Measurements from ENCODE around the gene HK1. TPM values are rescaled to one million over a fixed set of nuclear protein-coding genes. Genes with fewer than 3 reads are reported as not detected.

Gene HK1
- total and polyA plus RNA-seq, 2 of the 4 experiments (the other 2 are of a cell fraction) = 53.7 to 90.5 TPM

- dilution Hi-C loops (cut with HindIII; ENCODE audit: low sequenced_read_pairs, unreplicated experiment) = no loop called here
- TF ChIP-seq RCOR1 (IDR thresholded peaks at IDR 0.05; ENCODE audit: insufficient replicate concordance, low read length) (no peak), RAD21 (IDR thresholded peaks at IDR 0.05; ENCODE audit: low read length) (no peak), POLR2A (IDR thresholded peaks at IDR 0.05; ENCODE audit: low read depth, low read length) (no peak), CHD1 (IDR thresholded peaks at IDR 0.05; ENCODE audit: low read depth, low read length) (no peak), CEBPB (IDR thresholded peaks at IDR 0.05; ENCODE audit: low read depth, low read length) (no peak), MAZ (IDR thresholded peaks at IDR 0.05; ENCODE audit: borderline replicate concordance, low read depth, low read length) (no peak), MAFK (IDR thresholded peaks at IDR 0.05; ENCODE audit: low read depth, low read length) (no peak), USF2 (IDR thresholded peaks at IDR 0.05; ENCODE audit: low read depth, low read length) (no peak), RFX5 (IDR thresholded peaks at IDR 0.05; ENCODE audit: low read depth, low read length) (no peak), MXI1 (IDR thresholded peaks at IDR 0.05; ENCODE audit: borderline replicate concordance, low read depth, low read length) (no peak), BHLHE40 (IDR thresholded peaks at IDR 0.05; ENCODE audit: low read depth, low read length) (no peak)
- TF ChIP-seq, protein P1, sequence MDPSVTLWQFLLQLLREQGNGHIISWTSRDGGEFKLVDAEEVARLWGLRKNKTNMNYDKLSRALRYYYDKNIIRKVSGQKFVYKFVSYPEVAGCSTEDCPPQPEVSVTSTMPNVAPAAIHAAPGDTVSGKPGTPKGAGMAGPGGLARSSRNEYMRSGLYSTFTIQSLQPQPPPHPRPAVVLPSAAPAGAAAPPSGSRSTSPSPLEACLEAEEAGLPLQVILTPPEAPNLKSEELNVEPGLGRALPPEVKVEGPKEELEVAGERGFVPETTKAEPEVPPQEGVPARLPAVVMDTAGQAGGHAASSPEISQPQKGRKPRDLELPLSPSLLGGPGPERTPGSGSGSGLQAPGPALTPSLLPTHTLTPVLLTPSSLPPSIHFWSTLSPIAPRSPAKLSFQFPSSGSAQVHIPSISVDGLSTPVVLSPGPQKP (IDR thresholded peaks at IDR 0.05; ENCODE audit: borderline replicate concordance, low read depth, low read length) = no peak
- H2BK20ac ChIP-seq (ENCODE audit: low read depth, low read length) = no peak within 1 kb of the TSS
- H3K56ac ChIP-seq (ENCODE audit: extremely low read depth, insufficient read depth, low read length) = no peak within 1 kb of the TSS
- H4K5ac ChIP-seq (ENCODE audit: low read depth, low read length) = no peak within 1 kb of the TSS
- no peak within 1 kb of the TSS for H3K4ac ChIP-seq (ENCODE audit: low read depth, low read length)
- H3K4me1 ChIP-seq (ENCODE audit: control insufficient read depth, insufficient read depth, low read length) = peaks cover 3% of the 10 kb centered on the region; the same call in 1 of the 2 replicates
- ATAC-seq (ENCODE audit: low read depth) (no peak), DNase-seq (no peak)
- no peaks in the 10 kb centered on the region for H4K20me1 ChIP-seq (ENCODE audit: insufficient read depth, low read length)
- H3K27ac ChIP-seq (ENCODE audit: insufficient read depth, low read length) = no peak within 1 kb of the TSS
- intact Hi-C loops (cut with micrococcal nuclease) = loop anchor here (10.0 kb wide), 1 partner anchor 632 kb away; no protein-coding TSS in a partner anchor
- no TSS peak for BruUV-seq (replicated peaks)
- H2AK9ac ChIP-seq (replicated peaks; ENCODE audit: low read depth, low read length, poor library complexity) = peak within 1 kb of the TSS; percentile 28
- H2AFZ ChIP-seq (replicated peaks; ENCODE audit: low read length, poor library complexity) = peak within 1 kb of the TSS; percentile 50
- H2AK5ac ChIP-seq (ENCODE audit: low read depth, low read length) = no peak within 1 kb of the TSS
- no peak within 1 kb of the TSS for H3K4me2 ChIP-seq (ENCODE audit: low read depth, low read length)
- H2BK120ac ChIP-seq (ENCODE audit: low read depth, low read length) = no peak within 1 kb of the TSS
- peaks cover 27% of the 10 kb centered on the region for H3K27me3 ChIP-seq (ENCODE audit: control insufficient read depth, insufficient read depth, low read length)
- no peak within 1 kb of the TSS for H3K9ac ChIP-seq (ENCODE audit: low read depth, low read length)
- H3K9me1 ChIP-seq (ENCODE audit: insufficient read depth, low read length) = no peaks in the 10 kb centered on the region
- no peak within 1 kb of the TSS for H3K4me3 ChIP-seq (ENCODE audit: insufficient read depth, low read depth, low read length)
- H4K8ac ChIP-seq (ENCODE audit: low read depth in 2 of 2, low read length in 2 of 2) = no peak within 1 kb of the TSS
- no peak within 1 kb of the TSS for H2BK5ac ChIP-seq (ENCODE audit: low read depth, low read length, poor library complexity, severe bottlenecking)
- POLR2A ChIA-PET (ENCODE audit: unreplicated experiment) = no interaction called here
- H3K79me1 ChIP-seq (ENCODE audit: low read depth in 1 of 2, low read length in 2 of 2) = no peaks in the 10 kb centered on the region
- in situ Hi-C loops (cut with MboI; ENCODE audit: low sequenced_read_pairs) = loop anchor here (10.0 kb wide), 1 partner anchor 412 kb away; no protein-coding TSS in a partner anchor
- no peak within 1 kb of the TSS for H2BK15ac ChIP-seq (ENCODE audit: low read depth, low read length)
- H4K91ac ChIP-seq (ENCODE audit: insufficient read depth, low read depth, low read length) = no peak within 1 kb of the TSS
- H3K23ac ChIP-seq (ENCODE audit: low read depth, low read length) = no peak within 1 kb of the TSS
- no peaks in the 10 kb centered on the region for H3K36me3 ChIP-seq (ENCODE audit: control insufficient read depth, insufficient read depth, low read length)
- no peaks in the 10 kb centered on the region for H3K9me3 ChIP-seq (ENCODE audit: control insufficient read depth, insufficient read depth, low read length)
- H3K18ac ChIP-seq (ENCODE audit: low read depth, low read length) = no peak within 1 kb of the TSS
- H3K14ac ChIP-seq (replicated peaks; ENCODE audit: low read depth, low read length) = no peak within 1 kb of the TSS
- 50% methylated on average over 8 of the region's 10 CpGs; no CpG with 5 or more reads in 1 of the 2 experiments for WGBS, 2 experiments (ENCODE audit: extremely low coverage in 2 of 2, insufficient read length in 1 of 2)
- CTCF ChIA-PET = interaction anchor here (0.6 to 1.2 kb wide), 2 partner anchors 82 to 86 kb away, joined by 3 to 4 read pairs; no protein-coding TSS in a partner anchor
Measured at GRCh38 chr10:69416695-69417094, 138.4 kb downstream of the HK1 start, which contains the start of gene TACR2. TACR2 (minus strand) TSS chr10:69416918; CDS start chr10:69416323, 595 bp downstream.
